Fibroblast of upper back skin (primary cell): ENCODE results near the gene SEPTIN5.

Source experiments
- DNase-seq: peaks from one replicate; pipeline ENCODE4 v3.0.0-alpha.2; 2013

Gene SEPTIN5

DNA sequence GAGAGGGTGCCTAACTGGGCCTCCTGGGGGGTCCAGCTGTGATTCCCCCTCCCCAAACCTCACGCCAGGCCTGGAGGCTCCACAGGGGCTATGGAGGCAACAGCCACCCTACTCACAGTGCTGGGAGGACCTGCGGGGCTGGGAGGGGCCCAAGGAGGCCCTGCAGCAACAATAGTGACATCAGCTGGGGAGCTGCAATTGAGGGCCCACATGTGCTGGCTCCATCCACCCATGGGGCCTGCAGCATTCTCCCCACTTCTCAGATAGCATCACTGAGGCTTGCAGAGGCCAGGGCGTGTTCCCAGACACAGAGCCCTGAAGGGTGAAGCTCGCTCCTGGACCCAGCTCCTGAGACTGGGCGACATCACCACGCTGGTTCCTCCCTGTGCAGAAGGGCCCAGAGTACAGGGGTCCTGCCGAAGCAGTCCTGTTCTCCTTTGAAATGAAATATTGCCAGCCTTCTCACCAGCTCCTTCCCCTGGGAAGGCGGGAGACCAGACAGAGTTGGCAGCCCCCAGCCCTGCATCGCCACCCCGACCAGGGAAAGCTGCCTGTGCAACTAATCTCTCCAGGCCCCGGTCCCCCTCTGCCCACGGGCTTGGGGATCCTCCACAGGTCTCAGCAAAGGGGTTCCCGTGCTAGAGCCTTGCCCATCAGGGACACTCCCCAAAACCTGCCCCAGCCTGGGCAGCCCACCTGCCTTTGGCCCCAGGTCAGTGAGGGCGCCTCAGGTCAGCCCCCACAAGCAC is 37.4 kb downstream of the SEPTIN5 start:
- DNase-seq: no peak

DNA sequence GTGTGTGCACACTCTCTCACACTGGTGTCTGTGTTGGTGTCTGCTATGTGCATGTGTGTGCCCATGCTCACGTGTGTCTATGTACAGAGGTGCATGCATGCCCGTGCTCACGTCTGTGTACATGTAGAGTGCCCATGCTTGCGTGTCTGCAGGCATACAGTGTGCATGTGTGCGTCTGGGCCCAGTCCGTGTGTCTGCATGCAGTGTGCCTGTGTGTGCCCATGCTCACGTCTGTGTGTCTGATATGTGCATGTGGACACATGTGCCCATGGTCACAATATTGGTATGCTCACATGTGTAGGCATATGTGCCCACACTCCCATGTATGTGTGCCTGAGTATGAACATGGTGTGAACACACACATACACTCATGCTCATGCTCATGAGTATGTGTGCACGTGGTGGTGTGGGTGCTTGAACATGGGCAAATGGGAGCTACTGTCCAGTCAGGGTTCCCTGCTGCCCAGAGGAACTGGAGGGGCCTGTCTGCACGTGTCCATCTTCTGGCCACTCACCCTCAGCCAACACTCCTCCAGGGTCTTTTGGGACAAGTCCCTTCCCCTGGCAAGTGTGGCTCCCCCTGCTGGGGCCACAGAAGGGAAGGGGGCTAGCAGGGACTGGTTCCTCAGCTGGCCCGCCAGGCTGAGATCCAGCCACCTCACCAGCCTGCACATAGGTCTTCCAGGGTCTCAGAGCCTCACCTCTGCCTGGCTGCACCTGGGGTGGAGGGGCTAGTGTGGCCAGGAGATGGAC is 39.0 kb downstream of the SEPTIN5 start:
- DNase-seq: no peak

DNA sequence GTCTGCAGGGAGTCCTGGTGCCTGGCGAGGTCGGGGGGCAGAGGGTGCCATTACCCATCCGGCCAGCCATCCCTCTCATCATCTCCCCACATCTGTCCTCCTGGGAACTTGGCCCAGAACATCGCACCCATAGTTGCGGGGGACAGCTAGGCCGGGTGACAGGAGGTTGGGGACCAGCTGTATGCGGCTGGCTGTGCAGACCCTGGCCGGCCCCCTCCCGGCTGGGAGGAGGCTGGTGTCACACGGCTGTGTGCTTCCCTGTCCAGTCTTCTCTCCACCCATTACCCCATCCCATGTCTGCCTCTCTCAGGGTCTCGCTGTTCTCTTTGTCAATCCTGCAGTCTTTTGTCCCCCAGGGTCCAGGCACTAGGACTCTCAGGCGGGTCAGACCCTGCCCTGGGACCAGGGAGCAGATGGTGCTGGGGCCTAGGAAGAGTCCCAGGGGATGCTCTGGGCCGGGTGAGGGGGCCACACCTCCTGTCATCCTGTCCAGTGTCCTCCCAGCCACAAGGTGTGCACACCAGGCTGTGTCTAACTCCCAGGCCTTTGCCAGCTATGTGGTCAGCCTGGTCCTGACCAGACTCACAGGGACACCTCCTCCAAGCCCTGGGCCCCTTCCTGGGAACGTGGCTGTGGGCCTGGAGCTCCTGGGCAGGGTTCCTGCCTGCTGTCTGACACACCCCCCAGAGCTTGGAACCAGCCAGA is 39.8 kb downstream of the SEPTIN5 start:
- DNase-seq: no peak

DNA sequence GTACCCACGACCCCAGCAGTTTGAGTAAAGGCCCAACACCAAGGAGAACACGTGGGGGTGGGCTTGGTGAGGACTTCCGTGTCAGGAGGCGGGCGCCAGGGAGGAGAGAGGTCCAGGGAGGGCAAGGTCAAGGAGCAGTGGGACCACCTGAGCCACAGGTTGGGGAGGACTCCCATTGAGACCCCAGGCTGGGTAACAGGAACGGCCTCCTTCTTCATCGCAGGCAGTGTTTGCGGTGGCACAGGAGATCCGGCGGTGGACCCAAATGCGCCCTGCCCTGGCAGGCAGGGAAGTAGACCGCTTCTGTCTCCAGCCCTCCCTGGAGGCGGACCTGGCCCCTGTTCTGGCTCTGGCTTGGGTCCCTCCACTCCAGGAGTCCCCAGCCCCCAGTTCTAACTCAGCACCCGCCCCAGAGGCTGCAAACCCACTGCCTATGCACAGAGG is 40.4 kb downstream of the SEPTIN5 start:
- no peak for DNase-seq

DNA sequence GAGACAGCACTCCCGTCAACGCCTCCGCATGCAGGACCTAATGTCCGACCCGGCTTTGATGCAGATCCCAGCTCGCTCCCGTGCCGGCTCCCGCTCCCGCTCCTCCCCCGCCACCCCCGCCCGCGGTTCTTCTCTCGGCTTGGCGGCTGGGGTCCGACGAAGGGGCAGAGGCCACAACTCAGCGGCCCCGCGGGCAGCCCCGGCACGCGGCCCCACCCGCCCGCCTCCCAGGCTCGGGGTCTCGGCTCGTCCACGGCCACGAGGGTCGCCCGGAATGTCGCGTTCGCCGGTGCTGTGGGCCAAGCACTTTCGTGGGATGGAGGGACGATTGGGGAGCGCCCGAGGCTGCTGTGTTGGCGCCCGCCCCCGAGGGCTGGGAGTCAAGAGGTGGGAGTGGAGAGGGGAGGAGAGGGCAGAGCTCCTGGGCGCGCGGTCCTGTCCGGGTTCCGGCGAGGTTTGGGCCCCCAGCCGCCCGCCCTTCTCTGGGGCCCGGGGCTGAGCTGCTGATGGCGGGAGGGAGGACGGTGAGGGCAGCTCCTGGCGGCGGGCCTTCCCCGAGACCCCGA is 40.9 kb downstream of the SEPTIN5 start:
- DNase-seq: no peak

DNA sequence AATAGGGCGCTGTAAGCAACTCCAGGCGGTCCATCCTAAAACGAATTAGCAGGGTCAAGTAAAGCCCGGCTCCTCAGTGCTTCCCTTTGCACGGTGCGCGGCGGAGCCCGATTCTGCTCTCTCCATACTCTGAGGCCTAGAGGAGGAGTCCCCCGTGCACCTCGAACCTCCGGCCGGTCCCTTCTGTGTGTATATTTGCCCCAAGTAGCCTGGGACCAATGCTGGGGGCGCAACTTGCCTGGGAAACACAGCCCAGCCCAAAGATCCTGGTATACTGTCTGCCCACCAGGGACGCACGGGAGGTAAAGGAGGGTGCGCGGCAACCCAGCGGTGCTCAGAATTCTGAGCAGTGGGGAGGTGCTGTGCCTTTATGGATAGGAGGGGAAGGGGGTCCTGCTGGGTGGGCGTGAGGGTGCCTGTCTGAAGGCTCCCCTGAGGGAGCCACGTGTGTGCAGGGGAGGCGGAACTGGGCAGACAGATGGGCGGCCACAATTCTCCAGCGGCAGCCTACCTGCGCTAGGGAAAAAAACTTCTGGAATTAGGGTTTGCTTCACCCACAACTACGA is 41.5 kb downstream of the SEPTIN5 start:
- no peak for DNase-seq

DNA sequence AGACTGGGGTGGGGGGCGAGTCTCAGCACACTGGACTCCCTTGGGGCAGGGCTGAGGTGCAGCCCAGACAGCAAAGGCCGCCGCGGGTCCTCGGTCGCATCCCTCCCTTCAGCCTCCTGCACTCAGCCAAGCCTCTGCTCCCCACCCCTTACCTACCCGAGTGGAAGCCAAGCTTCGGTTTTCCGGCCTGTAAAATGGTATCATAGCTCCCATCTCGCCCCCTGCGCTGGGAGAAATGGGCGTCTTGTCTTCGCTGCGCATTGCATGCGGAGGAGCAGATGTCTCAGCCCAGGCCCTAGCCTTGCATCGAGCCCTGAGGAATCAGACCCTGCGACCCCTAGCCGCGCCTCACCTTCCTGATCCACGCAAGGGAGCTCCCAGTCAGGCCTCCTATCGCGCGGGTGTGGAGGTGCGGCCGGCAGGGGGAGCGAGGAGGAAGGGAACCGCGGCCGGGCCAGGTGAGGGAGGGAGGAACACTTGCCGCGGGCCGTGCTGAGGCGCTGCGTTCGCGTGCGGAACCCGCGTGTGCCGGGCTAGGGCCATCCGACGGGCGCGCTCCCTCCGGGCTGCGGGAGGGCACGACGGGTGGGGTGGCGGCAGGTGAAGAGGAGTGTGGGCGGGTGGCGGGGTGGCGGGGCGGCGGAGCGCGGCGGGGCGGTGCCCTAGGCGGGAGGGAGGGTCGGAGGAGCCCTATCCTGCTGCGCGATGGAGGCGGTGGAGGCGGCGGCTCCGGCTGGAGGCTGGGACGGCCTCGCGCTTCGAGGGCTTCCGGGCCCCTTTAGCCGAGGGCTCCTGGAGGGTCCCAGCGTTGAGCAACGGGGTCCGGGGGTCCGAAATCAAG is 42.2 kb downstream of the SEPTIN5 start:
- no peak for DNase-seq

DNA sequence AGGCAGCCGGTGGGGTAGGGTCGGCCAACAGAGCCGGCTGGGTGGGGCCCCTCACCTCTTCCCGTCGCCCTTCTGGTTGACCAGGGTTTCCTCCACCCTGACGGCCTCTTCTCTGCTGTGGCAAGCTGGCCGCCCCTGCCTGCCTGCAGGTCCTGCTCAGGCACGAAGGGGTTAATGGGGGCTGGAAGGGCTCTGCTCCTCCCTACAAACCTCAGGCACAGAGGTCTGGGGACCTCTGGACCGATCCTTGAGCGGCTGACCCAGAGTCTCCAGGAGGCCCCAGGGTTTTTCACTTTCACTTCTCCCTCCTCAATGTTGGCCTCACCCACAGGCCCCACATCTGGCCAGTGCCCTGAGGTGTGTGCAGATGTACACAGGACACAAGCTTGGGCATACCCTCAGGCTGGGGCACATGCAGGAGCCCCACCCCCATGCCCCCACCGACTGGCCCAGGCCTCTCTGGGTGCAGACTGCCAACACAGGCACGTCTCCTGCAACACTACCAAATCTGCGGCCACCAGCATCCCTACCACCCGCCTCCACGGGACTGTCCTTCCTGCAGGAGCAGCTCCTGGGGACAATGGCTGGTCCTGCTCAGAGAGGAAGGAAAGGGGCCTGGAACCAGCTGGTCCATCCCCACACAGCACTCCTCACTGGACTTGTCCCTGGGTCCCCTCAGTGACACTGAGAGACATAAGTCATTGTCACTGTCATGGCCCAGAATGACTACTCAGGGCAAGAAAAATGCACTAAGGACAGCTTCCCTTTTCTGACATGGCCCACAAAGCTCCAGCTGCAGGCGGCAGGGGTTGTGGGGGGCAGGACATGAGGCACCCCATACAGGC is 43.1 kb downstream of the SEPTIN5 start:
- DNase-seq: no peak

DNA sequence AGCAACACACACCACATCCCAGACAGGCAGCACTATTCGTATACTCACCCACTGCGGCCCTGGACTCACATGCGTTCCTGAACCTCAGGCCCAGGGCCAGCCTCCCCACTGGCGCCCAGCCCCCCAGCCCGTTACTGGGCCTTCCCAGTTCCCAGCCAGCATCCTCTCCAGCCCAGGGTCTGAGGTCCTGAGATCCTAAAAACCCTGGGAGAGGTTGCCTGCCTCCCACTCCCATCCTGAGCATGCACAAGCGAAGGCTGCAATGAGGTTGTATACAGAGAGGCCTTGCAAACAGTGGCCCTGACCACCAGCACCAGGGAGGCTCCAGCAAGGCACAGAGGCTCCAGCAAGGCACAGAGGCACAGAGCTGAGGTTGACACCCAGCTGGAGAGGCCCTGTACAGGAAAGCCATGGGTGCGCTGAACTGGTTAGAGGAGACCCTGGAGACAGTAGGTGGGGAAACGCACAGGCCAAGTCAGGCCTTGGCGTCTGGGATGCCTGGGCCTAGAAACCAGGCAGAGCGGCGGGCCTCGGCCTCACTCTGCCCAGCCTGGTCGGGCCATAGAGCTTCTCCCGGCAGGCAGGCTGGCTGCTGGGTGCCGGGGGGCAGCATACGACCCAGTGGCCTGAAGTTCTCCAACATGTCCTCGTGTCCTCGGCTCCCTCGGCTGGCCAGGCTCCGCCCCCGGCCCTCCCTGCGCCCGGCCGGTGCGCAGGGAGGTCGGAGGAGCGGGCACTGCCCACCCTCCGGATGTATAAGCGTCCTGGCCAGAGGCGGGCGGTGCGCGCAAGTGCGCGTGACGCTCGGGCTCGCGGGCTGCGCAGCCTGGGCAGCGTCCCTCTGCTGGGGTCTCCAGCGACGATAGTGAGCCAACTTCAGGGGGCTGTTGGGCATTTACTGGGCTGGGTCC is 43.9 kb downstream of the SEPTIN5 start:
- no peak for DNase-seq

DNA sequence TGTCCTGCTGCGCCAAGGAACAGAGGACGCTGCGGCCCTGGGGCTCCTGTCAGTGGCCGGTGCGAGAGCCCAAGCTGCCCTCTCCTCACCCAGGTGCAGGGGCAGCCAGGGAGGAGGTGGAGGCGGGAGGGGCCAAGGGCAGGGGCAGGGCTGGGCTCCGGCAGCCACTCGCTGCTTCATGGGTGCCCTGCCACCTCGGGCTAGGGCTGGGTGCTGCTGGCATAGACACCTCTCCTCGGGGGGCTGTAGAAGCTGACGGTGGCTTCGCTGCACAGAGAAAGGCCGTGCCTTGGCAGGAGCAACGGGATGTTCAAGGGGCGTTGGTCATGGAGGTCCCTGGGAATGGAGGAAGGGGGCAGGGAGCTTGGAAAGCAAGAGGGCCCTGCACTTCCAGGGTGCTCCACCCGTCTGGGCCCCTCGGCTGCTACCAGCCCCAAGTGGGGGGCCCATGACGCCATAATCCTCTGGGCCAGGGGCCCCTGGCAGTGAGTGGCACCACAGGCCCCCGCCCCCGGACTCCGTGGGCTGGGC is 44.7 kb downstream of the SEPTIN5 start:
- no peak for DNase-seq

DNA sequence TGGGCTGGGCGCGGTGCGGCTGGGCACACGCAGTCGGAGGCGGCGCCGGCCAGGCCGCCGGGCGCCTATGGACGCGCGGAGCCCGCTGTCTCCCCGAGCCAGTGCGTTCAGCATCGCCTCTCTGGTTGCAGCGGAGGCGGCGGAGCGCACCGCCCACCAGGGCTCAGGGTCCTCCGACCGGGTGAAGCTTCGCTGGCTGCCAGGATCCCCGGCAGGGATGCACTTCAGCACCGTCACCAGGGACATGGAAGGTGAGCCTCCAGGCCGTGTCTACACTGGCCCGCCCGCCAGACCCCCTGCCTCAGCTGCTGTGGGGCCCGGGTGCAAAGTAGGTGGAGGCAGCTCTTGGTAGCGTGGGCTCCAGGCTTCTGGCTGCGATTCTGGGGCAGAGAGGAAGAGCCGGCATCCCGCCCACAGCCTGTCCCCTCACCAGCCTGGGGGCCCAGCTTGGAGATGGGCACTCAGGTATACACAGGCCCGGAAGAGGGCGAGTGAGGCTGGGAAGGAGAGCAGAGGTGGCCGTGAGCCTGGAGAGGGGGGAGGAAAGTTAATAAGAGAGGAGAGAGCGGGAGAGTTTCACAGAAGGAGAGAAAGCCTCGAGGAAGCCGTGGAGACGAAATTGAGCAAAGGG is 45.2 kb downstream of the SEPTIN5 start:
- no peak for DNase-seq

DNA sequence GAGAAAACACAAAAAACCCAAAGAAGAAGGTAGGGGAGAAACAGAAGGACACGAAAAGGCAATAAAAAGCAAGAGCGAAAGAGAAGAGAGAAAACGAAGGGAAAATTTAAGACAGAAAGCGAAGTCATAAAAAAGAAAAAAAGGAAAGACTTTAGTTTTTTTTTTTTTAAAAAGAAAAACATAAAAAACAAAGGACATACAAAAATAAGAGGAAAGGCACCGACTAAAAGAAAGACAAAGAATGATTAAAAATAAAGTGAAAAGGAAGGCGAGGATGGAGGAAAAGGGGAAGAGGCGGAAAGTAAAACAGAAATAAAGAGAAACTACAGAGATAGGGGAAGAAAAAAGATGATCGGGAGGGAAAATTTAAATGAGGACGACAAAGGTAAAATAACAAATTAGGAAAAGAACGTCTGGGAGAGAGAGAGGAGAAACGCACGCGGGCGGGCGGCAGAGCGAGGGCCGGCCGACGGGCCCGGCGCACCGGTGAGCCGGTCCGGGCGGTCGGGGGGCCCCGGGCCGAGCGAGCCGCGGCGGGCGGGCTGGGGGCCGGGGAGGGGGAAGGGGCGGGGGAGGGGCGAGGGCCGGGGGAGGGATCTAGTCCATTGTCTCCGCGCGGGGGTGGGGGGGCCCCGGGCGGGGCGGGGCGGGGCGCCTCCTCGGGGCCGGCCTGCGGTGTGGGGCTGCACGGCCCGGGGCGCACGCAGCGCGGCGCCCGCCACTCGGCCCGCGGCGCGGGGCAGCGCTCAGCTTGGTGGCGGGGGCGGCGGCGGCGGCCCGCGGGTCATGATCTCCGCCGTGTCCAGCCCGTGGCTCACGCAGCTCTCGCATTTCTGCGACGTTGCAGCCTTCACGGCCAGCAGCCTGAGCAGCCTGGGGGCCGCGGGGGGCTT is 46.0 kb downstream of the SEPTIN5 start, which contains the start of gene TBX1:
Gene TBX1, plus strand, starts transcription at position 721 of the 893 bp plus-strand sequence. Its CDS starts 66 bp downstream, at position 787.
- no peak for DNase-seq

DNA sequence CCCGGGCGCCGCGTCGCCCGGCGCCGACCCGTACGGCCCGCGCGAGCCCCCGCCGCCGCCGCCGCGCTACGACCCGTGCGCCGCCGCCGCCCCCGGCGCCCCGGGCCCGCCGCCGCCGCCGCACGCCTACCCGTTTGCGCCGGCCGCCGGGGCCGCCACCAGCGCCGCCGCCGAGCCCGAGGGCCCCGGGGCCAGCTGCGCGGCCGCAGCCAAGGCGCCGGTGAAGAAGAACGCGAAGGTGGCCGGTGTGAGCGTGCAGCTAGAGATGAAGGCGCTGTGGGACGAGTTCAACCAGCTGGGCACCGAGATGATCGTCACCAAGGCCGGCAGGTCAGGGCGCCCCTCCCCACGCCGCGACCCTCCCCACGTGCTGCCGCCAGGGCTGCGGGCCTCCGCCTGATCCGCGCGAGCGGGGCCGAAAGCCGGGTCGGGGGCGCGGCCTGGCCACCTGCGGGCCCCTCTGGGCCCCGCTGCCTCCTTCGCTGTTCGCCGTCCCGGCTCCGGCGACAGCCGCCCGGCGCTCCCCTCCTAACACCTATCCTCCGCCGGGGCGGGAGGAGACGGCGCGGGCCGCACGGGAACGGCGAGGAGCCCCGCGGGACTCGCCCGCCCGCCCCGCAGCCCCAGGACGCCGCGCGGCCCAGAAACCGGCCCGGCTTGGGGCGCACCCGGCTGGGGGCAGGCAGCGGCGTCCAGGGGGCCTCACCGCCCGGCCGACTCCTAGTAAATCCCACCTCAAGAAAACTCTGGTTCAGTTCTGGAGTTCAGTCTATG is 46.8 kb downstream of the SEPTIN5 start:
- no peak for DNase-seq

DNA sequence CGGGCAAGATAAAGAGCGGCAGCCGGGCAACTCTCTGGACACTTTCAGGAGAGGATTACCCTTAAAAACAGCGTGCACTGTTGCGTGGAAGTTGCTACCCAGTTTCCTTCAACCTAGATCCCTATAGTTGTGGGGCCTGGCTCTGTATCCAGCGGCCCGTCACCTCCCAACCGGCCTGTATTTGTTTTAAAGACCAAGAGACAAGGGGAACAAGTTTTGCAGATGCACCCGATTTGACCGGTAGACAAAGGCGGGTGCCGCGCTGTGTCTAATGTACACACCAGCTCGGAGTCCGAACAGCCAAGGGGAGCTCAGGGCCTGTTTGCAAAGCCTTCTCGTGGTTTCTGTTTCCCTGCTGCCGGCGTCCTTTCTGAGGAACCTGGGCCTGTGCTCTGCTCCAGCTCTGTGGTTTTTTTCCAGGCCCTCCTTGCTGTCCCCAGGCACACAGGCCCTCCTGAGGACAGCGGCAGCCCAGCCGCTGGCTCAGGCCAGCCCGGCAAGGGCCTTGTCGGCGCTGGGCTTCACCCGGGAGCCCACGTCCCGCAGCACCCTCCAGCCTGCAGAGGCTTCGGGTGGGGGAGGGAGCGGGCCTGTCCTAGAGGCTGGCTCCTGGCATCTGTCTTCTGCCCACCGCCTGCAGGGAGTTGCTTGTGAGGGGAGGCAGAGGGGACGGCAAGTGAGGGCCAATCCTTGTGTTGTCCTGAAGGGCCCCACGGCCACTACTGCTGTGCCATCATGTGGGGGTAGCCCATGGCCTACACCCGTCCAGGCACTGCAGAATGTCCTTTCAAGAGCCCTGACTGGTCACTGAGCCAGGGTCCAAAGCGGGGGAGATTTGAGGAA is 47.6 kb downstream of the SEPTIN5 start:
- no peak for DNase-seq

DNA sequence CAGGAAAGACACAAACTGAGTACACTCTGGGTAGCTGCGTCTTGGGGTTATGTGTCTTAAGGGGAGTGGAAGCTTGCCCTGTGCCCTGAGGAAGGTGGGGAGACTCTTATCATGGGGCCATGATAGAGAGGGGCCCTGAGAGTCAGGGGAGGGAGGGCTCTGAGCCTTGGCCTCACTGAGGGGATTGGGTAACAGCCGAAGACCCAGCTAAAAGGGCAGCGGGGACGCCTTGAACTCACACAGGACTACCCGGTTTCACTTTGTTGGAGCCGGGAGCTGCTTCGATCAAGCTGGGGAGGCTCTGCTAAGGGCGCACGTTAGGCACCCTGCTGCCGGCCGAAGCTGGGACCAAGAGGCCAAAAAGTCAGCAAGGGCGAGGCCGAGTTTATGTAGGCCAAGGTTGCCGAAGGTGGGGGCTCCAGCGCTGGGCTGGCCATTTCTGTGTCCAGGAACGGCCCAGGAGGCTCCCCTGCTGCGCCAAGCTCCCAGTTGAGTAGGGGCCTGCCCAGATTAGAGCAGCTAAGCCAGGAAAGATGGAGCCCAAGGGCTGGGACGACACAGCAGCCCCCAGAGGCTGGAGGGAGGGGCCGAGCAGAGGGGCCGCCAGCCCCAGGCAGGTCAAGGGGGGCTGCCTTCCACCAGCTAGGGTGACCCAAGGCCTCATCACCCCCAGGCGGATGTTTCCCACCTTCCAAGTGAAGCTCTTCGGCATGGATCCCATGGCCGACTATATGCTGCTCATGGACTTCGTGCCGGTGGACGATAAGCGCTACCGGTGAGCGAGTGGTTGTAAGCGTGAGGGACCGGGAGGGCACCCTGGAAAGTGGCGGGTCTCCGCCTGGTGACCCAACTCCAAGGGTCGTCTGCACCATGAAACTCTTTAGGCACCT is 48.5 kb downstream of the SEPTIN5 start:
- DNase-seq: no peak
